Kidney (tissue), 14 donors: ENCODE data around the gene TOMM22. TPM values are rescaled to one million over a fixed set of nuclear protein-coding genes. Genes with fewer than 3 reads are reported as not detected.

Source experiments
- DNase-seq, 5 donors: peaks; one replicate each; pipeline ENCODE4 v3.0.0-alpha.2; 2013 to 2020
- FAIRE-seq: peaks from 2 replicates; lab custom pipeline; 2012; peaks lifted over from hg19 to GRCh38; lab: Jason Lieb, UNC
- H3K27ac ChIP-seq, 2 donors: one replicate each; pipeline ENCODE4 v1.7.0; 2013; ENCODE audit warnings: low read depth in 2 of 2, low read length in 2 of 2, inconsistent platforms in 1 of 2
- H3K27me3 ChIP-seq: one replicate; pipeline ENCODE4 v1.7.1; 2013; ENCODE audit warnings: low read length, inconsistent platforms; ENCODE audit not compliant: control insufficient read depth, insufficient read depth
- H3K36me3 ChIP-seq, 3 donors: one replicate each; pipeline versions ENCODE4 v1.7.0 to v1.7.1; 2013; ENCODE audit warnings: low read length in 3 of 3, control low read depth in 1 of 3, inconsistent platforms in 1 of 3; ENCODE audit not compliant: insufficient read depth in 3 of 3, control insufficient read depth in 2 of 3
- H3K4me1 ChIP-seq, 3 donors: one replicate each; pipeline versions ENCODE4 v1.7.0 to v1.7.1; 2013; ENCODE audit warnings: low read length in 3 of 3, inconsistent platforms in 1 of 3, low read depth in 1 of 3; ENCODE audit not compliant: control insufficient read depth in 2 of 3, insufficient read depth in 2 of 3
- H3K4me3 ChIP-seq, 3 donors: one replicate each; pipeline versions ENCODE4 v1.7.0 to v1.8.1; 2013; ENCODE audit warnings: low read length in 3 of 3, control low read depth in 1 of 3, inconsistent platforms in 1 of 3
- H3K9ac ChIP-seq, 3 donors: one replicate each; pipeline versions ENCODE4 v1.7.0 to v1.7.1; 2013; ENCODE audit warnings: low read length in 3 of 3, control low read depth in 1 of 3, inconsistent platforms in 1 of 3
- H3K9me3 ChIP-seq, 3 donors: one replicate each; pipeline versions ENCODE4 v1.7.0 to v1.7.1; 2013; ENCODE audit warnings: low read length in 3 of 3, control low read depth in 1 of 3, inconsistent platforms in 1 of 3; ENCODE audit not compliant: control insufficient read depth in 2 of 3, insufficient read depth in 1 of 3
- CTCF ChIP-seq: IDR thresholded peaks from 3 replicates; pipeline ENCODE4 v1.5.1; 2012; ENCODE audit warnings: mild to moderate bottlenecking, moderate library complexity, borderline replicate concordance; ENCODE audit not compliant: insufficient read depth; ENCODE audit errors: extremely low read depth
- intact Hi-C: fragments of 100-400 bp; cut with DNase I; formaldehyde crosslinking; loops from one replicate; pipeline ENCODE4 v1.11.1; 2022
- polyA plus RNA-seq: library from polyadenylated mRNA; stranded (reverse); fragments of 350-450 nt; fragmentation: Illumina TruSeq; extraction: RNeasy Lipid Tissue Mini Kit (QIAGEN cat#74804); gene quantifications from one replicate; pipeline ENCODE4 v1.2.3, GENCODE V29; 2014; ENCODE audit warnings: low read depth, low replicate concordance; ENCODE audit not compliant: insufficient read depth
- total RNA-seq: library from RNA; stranded (reverse); fragmentation: NEBNext Ultra II Directional; extraction: Animal tissue kit (Norgen Biotek cat#: 25700); gene quantifications from one replicate; pipeline ENCODE4 v1.2.1, GENCODE V29; 2021
- donor health status: control.
- donor health status: control.
- donor health status: control.
- donor health status: control.
- donor health status: control.
- donor health status: DM: yes; HTN: yes; CAD: no.
- donor health status: Normal renal cell carcinoma (clear cell type).

Gene TOMM22
- total and polyA plus RNA-seq, 2 donors from 2014 or later = 55.0 to 103 TPM

GRCh38 chr22:38718414-38718813, 36.7 kb downstream of the TOMM22 start:
- Histone ChIP-seq H3K9ac (no peak overlapping the region), H3K27me3 (no peaks in the 10 kb centered on the region), H3K27ac (no peak overlapping the region), H3K4me3 (no peak overlapping the region), H3K4me1 (peaks cover 0 to 4% (median 0%) of the 10 kb centered on the region in 3 donors), H3K36me3 (peaks cover 4 to 36% (median 23%) of the 10 kb centered on the region in 3 donors), H3K9me3 (no peaks in the 10 kb centered on the region)
- peak in 4 of 5 donors; percentile 39 to 85 (median 51) for DNase-seq
- peak; percentile 33 for TF ChIP-seq CTCF
- intact Hi-C loops = no loop called here
- FAIRE-seq = no peak

- Histone ChIP-seq H3K36me3 (peaks cover 5 to 44% (median 28%) of the 10 kb centered on the region in 3 donors), H3K27ac (no peak overlapping the region), H3K9ac (no peak overlapping the region), H3K9me3 (no peaks in the 10 kb centered on the region), H3K4me3 (no peak overlapping the region), H3K4me1 (peaks cover 0 to 4% (median 0%) of the 10 kb centered on the region in 3 donors), H3K27me3 (no peaks in the 10 kb centered on the region)
- DNase-seq (no peak), FAIRE-seq (no peak)
- intact Hi-C loops = no loop called here
- no peak for TF ChIP-seq CTCF
Measured at GRCh38 chr22:38719196-38719595, 37.4 kb downstream of the TOMM22 start.

GRCh38 chr22:38720350-38720749, 38.6 kb downstream of the TOMM22 start:
- Histone ChIP-seq H3K4me3 (no peak overlapping the region), H3K9ac (no peak overlapping the region), H3K27me3 (no peaks in the 10 kb centered on the region), H3K27ac (no peak overlapping the region), H3K9me3 (no peaks in the 10 kb centered on the region), H3K4me1 (peaks cover 0 to under 1% (median 0%) of the 10 kb centered on the region in 3 donors), H3K36me3 (peaks cover 9 to 55% (median 37%) of the 10 kb centered on the region in 3 donors)
- intact Hi-C loops = no loop called here
- TF ChIP-seq CTCF = no peak
- DNase-seq (no peak), FAIRE-seq (no peak)

GRCh38 chr22:38721551-38721950, 39.8 kb downstream of the TOMM22 start:
- FAIRE-seq = no peak
- intact Hi-C loops = no loop called here

More at GRCh38 chr22:38721551-38721950, 39.8 kb downstream of the TOMM22 start:
- no peak overlapping the region for H3K4me3 ChIP-seq
- H3K9ac ChIP-seq = no peak overlapping the region
- H3K36me3 ChIP-seq = peaks cover 13 to 62% (median 42%) of the 10 kb centered on the region in 3 donors
- no peak for TF ChIP-seq CTCF
- DNase-seq = no peak
- H3K27ac ChIP-seq = no peak overlapping the region
- no peaks in the 10 kb centered on the region for H3K9me3 ChIP-seq
- no peaks in the 10 kb centered on the region for H3K27me3 ChIP-seq
- no peaks in the 10 kb centered on the region for H3K4me1 ChIP-seq
